ENCODE results near the gene MAML2. TPM values are rescaled to one million over a fixed set of nuclear protein-coding genes. Genes with fewer than 3 reads are reported as not detected.
A peak's percentile ranks its signal among the peaks of the same experiment; 100 is the strongest.

MAML2 gene
- total RNA-seq, 4 donors from 2014 or later = 15.9 to 31.9 (median 24.9) TPM

DNA sequence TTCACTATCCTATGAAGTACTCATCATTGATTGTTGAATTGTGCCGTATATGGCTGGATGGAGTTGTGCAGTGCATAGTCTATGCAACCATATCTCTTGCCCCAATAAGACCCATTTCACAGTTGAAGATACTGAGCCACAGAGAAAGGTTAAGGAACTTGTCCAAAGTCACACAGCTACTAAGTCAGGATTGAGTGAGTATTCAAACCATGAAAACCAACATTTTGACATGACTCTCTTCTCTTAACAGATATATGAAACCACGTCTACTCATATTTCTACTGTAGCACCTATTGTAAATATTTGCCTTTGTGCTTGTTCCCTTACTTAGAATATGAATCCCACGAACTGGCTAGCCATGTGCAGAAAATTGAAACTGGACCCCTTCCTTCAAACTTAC is 58.1 kb downstream of the MAML2 start:
- H3K4me3 ChIP-seq = no peak overlapping the region
- no peaks in the 10 kb centered on the region for H3K36me3 ChIP-seq
- no peak for DNase-seq
- intact Hi-C loops (cut with DNase I; ENCODE audit: low total_unique reads) = no loop called here
- TF ChIP-seq CTCF (IDR thresholded peaks at IDR 0.05) (no peak), EP300 (IDR thresholded peaks at IDR 0.05; ENCODE audit: low read depth) (no peak), POLR2A (IDR thresholded peaks at IDR 0.05) (no peak), POLR2AphosphoS5 (IDR thresholded peaks at IDR 0.05) (no peak)
- peaks cover 5 to 36% (median 14%) of the 10 kb centered on the region in 4 donors for H3K4me1 ChIP-seq
- no peak overlapping the region for H3K27ac ChIP-seq
- in situ Hi-C loops (cut with MboI; ENCODE audit: low pct_ligation_motif_present in 1 of 4, low pct_unique_long_range_greater_than_20kb in 1 of 4, low sequenced_read_pairs in 3 of 4) = no loop called here
- 58 to 63% methylated on average over 3 of the region's 3 CpGs for WGBS, 2 donors (ENCODE audit: low coverage in 1 of 2)
- no peaks in the 10 kb centered on the region for H3K9me3 ChIP-seq
- no peaks in the 10 kb centered on the region for H3K27me3 ChIP-seq

DNA sequence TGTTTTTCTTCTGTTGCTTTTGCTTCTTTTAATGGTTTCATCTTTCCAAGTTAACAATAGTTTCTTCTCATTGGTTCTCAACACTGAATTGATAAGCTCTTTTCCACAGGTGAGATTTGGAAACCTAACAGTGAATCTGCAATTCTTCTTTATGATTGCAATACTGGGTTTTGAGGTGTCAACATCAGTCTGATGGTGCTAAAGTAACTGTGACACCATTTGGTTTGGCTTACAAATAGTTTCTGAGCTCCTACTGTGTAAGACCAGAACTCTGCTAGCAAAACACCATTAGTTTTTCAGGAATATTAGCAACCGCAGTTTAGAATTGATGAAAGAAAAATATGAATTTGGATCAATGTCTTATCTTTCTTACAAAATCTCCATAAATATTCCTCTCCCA is 58.6 kb downstream of the MAML2 start:
- in situ Hi-C loops (cut with MboI; ENCODE audit: low pct_ligation_motif_present in 1 of 4, low pct_unique_long_range_greater_than_20kb in 1 of 4, low sequenced_read_pairs in 3 of 4) (no loop called here), intact Hi-C loops (cut with DNase I; ENCODE audit: low total_unique reads) (no loop called here)
- DNase-seq = no peak
- Histone ChIP-seq H3K27me3 (no peaks in the 10 kb centered on the region), H3K36me3 (no peaks in the 10 kb centered on the region), H3K4me1 (peaks cover 5 to 38% (median 16%) of the 10 kb centered on the region in 4 donors), H3K9me3 (no peaks in the 10 kb centered on the region), H3K4me3 (no peak overlapping the region), H3K27ac (no peak overlapping the region)
- 90 to 100% methylated on average over 1 of the region's 1 CpG for WGBS, 2 donors (ENCODE audit: low coverage in 1 of 2)
- no peak for TF ChIP-seq CTCF (IDR thresholded peaks at IDR 0.05)
- TF ChIP-seq POLR2A (IDR thresholded peaks at IDR 0.05) = no peak
- no peak for TF ChIP-seq POLR2AphosphoS5 (IDR thresholded peaks at IDR 0.05)
- no peak for TF ChIP-seq EP300 (IDR thresholded peaks at IDR 0.05; ENCODE audit: low read depth)

DNA sequence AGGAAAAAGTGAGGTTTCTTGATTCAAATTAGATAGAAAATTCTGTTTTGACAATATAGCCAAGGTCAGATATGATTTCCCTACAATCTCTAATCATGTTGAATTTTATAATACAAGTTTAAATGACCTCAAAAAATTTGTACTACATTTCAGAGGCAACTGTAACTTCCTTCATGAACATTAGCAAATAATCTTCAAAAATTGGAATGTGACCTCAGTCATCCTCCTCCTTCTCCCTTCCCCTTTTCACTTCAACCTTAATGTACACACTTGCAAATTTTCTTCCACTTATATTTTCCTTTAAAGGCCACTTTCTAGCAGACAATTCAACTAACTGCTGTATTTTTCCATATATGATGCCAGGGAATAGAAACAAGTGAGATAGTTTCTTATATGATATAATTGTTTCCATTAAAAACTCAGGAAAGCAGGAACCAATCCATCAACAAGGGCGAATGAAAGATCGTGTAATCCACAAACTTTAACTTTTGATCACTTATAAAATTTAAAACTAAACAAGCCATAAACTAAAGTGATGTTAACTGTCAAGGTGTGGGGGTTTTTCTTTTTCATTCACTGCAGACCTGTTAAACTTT is 60.3 kb downstream of the MAML2 start:
- intact Hi-C loops (cut with DNase I; ENCODE audit: low total_unique reads) (no loop called here), in situ Hi-C loops (cut with MboI; ENCODE audit: low pct_ligation_motif_present in 1 of 4, low pct_unique_long_range_greater_than_20kb in 1 of 4, low sequenced_read_pairs in 3 of 4) (no loop called here)
- Histone ChIP-seq H3K4me1 (peaks cover 20 to 55% (median 32%) of the 10 kb centered on the region in 4 donors), H3K27me3 (no peaks in the 10 kb centered on the region), H3K27ac (no peak overlapping the region), H3K36me3 (no peaks in the 10 kb centered on the region), H3K4me3 (no peak overlapping the region), H3K9me3 (no peaks in the 10 kb centered on the region)
- TF ChIP-seq POLR2AphosphoS5 (IDR thresholded peaks at IDR 0.05) (no peak), CTCF (IDR thresholded peaks at IDR 0.05) (no peak), POLR2A (IDR thresholded peaks at IDR 0.05) (no peak), EP300 (IDR thresholded peaks at IDR 0.05; ENCODE audit: low read depth) (no peak)
- 30 to 41% methylated on average over 2 of the region's 2 CpGs for WGBS, 2 donors (ENCODE audit: low coverage in 1 of 2)
- DNase-seq = no peak

DNA sequence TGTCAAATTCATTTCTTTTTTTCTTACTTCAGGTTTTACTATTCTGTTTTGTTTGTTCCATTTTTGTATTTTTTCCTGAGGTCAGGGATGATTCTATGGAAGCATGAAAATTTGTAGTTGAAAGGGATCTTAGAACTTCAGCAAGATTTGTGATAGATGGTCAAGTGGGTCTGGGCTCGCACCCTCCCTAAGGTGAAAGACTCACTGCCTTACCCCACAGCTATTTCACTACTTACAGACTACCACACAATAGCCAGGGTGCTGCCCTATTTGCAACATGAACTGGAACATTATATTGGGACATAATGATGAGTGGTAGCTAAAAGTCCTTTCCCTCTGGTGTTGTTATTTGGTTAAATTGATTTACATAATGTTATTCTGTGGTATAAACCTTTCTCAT is 62.6 kb downstream of the MAML2 start:
- TF ChIP-seq POLR2A (IDR thresholded peaks at IDR 0.05) (no peak), CTCF (IDR thresholded peaks at IDR 0.05) (no peak), EP300 (IDR thresholded peaks at IDR 0.05; ENCODE audit: low read depth) (no peak), POLR2AphosphoS5 (IDR thresholded peaks at IDR 0.05) (no peak)
- peaks cover 20 to 77% (median 45%) of the 10 kb centered on the region in 4 donors for H3K4me1 ChIP-seq
- no peaks in the 10 kb centered on the region for H3K9me3 ChIP-seq
- intact Hi-C loops (cut with DNase I; ENCODE audit: low total_unique reads) = no loop called here
- H3K27me3 ChIP-seq = no peaks in the 10 kb centered on the region
- peak overlapping the region; percentile 58 to 68 (median 62) for H3K27ac ChIP-seq
- in situ Hi-C loops (cut with MboI; ENCODE audit: low pct_ligation_motif_present in 1 of 4, low pct_unique_long_range_greater_than_20kb in 1 of 4, low sequenced_read_pairs in 3 of 4) = no loop called here
- WGBS, 2 donors (ENCODE audit: low coverage in 1 of 2) = 74% methylated on average over 1 of the region's 1 CpG; no CpG with 5 or more reads in 1 of the 2 donors
- no peak for DNase-seq
- no peak overlapping the region for H3K4me3 ChIP-seq
- no peaks in the 10 kb centered on the region for H3K36me3 ChIP-seq
